Esophagus squamous epithelium (tissue), 4 donors: ENCODE measurements around the gene KLC1.

Source experiments
- CTCF ChIP-seq, 6 experiments: fragments of 450-650 bp in 4 of 6; fragments of 200-600 bp in 2 of 6; sonication (generic) in 2 of 6; IDR thresholded peaks; one replicate each; pipeline ENCODE4 v1.5.1; 2016 to 2019; ENCODE audit warnings: antibody characterized with exemption in 6 of 6, mild to moderate bottlenecking in 4 of 6, moderate library complexity in 4 of 6
- POLR2A ChIP-seq, 4 donors: fragments of 450-650 bp; IDR thresholded peaks; one replicate each; pipeline ENCODE4 v1.6.1; 2017; ENCODE audit warnings: antibody characterized with exemption in 4 of 4, mild to moderate bottlenecking in 4 of 4, moderate library complexity in 3 of 4

GRCh38 chr14:103687712-103688111, 58.7 kb downstream of the KLC1 start:
- no peak for TF ChIP-seq CTCF (IDR thresholded peaks at IDR 0.05)
- TF ChIP-seq POLR2A (IDR thresholded peaks at IDR 0.05) = no peak
